Activated CD8-positive, alpha-beta memory T cell treated with anti-CD3 and anti-CD28 coated beads, Interleukin-2, amount 50 U/mL, for 4 hours (primary cell): ENCODE measurements around the gene BRD2.
"Not testable (repeated sequence)": the region's sequence is repeated elsewhere in the genome, so short reads cannot be mapped to it uniquely, and the experiment has no call there.

Experiments used
- DNase-seq: peaks from one replicate; pipeline ENCODE4 v3.0.0-alpha.2; 2020

The BRD2 gene

GRCh38 chr6:32968093-32968866 is at the start of gene BRD2:
Gene BRD2 (plus strand): TSS chr6:32968594. CDS start chr6:32972899, 4,305 bp downstream.
- peak; percentile 95 for DNase-seq

GRCh38 chr6:32920715-32921114 is 47.7 kb upstream of the BRD2 start:
- DNase-seq, result no peak

- no peak for DNase-seq
Observed at GRCh38 chr6:32922083-32922482, 46.3 kb upstream of the BRD2 start.

GRCh38 chr6:32931211-32931610 is 37.2 kb upstream of the BRD2 start:
- DNase-seq, result no peak

DNA sequence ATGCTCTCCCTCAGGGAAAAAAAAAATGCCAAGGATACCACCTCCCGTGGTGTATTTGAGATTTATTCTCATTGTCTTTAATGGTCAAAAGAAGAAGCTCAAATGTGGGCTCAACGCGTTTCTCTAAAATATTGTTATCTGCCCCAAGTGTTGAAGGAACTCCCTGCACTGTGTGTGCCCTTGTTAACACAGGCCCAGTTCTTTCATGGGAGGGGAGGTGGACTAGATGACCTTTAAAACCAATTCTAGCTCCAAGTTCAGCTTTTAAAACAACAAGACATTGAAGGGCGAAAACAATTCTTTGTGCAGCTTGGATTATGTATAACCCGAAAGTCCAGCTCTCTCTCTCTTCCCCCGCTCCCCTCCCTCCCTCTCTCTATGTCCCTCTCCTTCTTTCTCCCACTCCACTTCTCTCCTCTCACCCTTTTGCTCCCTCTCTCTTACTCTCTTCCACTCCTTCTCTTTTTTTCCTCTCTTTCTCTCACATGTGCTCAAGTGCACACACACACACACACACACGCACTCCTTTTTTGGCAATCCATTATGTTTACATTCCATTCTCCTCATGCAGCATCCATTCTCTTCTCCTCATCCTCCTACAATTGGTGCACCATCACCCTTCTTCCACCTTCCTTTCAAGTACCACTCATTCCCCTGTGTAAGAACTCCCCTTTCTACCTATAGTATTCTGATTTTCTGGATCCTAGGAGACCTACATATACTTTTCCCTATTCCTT is 36.1 kb upstream of the BRD2 start:
- no peak for DNase-seq

GRCh38 chr6:32933661-32934085 is 34.7 kb upstream of the BRD2 start:
- DNase-seq, result peak; percentile 80

DNA sequence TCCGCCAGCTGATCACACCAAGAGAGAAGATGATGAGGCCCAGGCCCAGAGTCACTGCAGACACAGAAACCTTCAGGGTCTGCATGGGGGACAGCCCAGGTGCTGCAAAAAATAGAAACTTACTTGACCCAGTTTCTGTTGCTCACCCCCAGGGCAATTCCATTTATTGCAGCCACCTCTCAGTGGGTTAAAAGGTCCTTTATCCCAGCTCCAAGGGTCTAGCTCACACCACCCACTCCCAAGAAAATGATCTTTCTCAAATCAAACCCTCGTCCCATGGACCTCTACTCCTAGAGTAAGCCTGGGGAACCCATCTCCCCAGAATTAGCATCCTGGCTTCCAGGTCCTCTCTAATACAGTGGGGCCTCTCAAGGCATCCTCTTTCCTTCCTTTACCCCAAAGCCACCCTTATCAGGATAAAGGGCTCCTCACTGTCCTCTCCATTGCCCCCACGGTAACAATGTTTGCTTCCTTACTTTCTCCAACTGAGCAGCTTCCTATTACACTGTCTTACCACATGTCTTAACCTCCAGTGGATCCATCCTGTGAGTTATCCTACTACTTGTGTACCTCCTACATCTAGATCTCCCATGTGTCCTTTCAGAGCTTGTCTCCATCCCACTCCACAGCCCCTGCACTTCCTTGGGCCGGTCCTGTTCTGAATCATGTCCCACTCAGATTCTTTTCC is 32.7 kb upstream of the BRD2 start:
- no peak for DNase-seq

DNA sequence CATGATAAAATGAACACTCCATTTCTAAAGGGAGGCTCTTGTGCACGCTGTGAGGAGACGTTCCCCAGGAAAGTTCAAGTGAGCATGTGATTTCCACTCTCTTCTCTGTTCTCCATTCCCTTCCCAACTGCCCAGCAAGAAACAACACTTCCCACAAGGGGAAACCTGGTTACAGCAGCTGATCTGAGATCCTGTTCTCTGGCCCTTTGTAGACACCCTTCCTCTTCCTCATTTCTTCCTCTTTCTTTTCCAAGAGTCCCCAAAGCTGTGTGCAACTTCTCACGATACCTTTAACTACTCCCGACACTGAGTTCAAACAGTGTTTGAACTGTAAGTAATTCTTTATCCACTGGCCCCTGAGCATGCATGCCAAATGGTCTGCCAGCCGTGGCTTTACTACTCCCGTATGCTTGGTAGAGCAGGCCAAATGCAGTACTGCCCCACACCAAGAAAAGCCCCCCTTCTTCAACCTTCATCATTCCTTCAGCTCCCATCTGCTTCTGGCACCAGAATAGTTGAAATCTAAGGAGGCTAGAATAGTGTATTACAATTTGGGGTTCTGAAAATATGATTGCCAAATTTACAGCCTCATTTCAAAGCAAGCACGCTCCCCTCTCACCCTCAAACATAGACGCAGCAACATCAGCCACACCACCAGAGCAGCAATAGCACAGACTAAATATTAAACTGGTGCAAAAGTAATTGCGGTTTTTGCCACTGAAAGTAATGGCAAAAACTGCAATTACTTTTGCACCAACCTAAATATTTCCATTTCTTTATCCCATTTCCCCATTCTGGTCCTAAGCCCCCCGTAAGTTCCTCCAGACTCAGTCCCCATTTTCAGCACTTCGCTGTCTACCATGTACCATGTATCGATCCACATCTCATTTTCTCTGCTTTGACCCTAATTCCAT is 31.9 kb upstream of the BRD2 start:
- DNase-seq, result no peak

GRCh38 chr6:32937230-32937633 is 31.2 kb upstream of the BRD2 start:
- DNase-seq, result no peak

GRCh38 chr6:32938494-32938893 is 29.9 kb upstream of the BRD2 start:
- no peak for DNase-seq

DNA sequence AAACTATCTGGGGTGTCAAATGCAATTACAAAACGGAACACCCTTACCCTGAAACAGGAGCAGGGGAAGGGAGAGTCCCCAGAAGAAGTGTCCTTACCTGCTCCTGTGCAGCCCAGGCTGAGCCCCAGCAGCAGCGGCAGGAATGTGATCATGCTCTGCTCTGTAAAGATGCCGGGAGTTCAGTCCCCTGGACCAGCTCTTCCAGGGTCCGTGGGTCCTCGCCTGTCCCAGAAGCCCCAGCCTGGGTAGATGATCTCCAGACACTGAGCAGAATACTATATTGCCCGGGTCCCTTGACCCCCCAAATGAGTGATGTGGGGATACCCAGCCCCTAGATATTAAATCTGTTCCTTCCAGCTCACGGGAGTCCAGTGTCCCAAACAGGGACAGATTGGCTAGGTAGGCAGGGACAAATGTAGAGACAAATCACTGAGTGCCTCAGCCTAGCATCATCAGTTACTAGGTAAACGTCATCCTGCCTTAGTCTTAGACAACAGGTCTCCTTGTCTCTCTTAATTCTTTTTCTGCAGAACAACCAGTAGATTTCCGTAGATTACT is 27.7 kb upstream of the BRD2 start, which contains the start of gene HLA-DMB:
Gene HLA-DMB (minus strand): TSS at position 373 of the 558 bp plus-strand sequence. CDS start 221 bp downstream, at position 152.
- peak; percentile 32 for DNase-seq

- DNase-seq, result peak; percentile 39
Observed at GRCh38 chr6:32941214-32941768, 27.1 kb upstream of the BRD2 start.

DNA sequence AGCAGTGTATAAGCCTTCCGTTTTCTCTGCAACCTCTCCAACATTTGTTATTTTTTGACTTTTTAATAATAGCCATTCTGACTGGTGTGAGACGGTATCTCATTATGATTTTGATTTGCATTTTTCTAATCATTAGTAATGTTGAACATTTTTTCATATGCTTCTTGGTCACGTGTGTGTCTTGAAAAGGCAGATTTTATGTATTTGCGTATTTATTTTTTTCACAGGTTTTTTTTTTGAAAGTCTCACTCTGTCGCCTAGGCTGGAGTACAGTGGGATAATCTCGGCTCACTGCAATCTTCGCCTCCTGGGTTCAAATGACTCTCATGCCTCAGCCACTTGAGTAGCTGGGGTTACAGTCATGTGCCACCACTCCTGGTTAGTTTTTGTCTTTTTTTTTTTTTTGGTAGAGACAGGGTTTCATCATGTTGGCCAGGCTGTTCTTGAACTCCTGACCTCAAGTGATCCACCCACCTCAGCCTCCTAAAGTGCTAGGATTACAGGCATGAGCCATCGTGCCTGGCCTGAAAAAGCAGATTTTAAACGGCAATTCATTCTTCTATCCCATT is 25.8 kb upstream of the BRD2 start:
- not testable (repeated sequence) for DNase-seq

- DNase-seq, result no peak
Observed at GRCh38 chr6:32943864-32944649, 24.3 kb upstream of the BRD2 start.

GRCh38 chr6:32945108-32945760 is 23.2 kb upstream of the BRD2 start:
- peak; percentile 66 for DNase-seq

DNA sequence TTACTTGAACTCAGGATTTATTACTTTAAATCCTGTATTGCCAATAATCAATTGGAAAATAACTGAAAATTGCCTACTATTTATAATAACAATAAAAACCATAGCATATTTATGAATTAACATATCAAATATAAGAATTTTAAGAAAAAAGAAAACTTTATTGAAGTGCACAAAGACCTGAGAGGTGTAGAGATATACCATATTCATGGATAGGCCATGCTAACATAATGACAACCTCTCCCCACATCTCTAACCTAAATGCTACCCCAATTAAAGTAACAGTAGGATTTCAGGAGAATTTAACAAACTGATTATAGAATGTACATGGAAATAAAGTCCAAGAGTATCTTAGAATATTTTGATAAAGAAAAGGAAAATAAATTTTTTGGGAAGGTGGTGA is 22.4 kb upstream of the BRD2 start:
- no peak for DNase-seq

GRCh38 chr6:32946893-32947292 is 21.5 kb upstream of the BRD2 start:
- DNase-seq, result no peak

DNA sequence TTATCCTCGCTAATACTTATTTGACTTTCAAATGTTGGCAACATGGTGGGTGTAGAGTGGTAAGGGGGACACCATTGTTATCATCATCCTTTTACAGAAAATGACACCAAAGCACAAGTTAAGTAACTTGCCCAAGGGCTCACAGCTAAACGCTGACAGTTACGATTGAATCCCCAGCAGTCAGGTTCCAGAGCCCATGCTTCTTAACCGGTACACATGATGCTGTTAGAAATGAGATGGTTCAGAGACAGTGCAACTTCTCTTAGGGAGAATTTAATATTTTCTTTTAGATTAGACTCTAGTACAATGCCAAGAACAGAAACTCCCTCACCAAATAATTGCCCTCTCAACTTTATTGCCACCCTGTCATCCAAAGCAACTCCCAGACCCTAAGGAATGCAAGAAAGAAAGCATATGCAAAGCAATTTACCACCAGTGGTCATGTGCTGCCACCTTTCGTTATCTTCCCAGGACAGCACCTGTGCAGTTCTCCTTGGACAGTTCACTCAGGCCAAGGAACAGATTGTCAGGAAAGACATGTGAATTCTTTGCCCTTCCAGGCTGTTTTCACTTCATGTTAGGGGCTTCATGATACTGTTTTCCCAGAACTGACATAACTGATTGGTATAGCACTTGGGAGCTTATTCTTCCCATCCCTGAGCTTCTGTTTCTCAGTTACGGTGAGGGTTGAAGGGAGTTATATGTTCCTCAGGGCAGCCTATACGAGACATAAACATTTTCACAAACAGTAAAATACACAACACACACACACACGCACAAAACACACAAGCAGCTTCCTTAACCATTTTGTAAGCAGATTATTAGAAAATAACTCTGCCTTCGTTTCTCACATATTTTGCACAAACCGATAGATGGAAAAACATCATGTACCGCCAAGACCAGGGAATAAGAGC is 20.6 kb upstream of the BRD2 start:
- peak; percentile 37 for DNase-seq

- DNase-seq, result no peak
Observed at GRCh38 chr6:32949113-32949512, 19.3 kb upstream of the BRD2 start.
